Renal pelvis (tissue), 4 donors: ENCODE data around the gene THSD7B. TPM values are rescaled to one million over a fixed set of nuclear protein-coding genes. Genes with fewer than 3 reads are reported as not detected.

Experiments
- DNase-seq: peaks from one replicate; pipeline ENCODE4 v3.0.0-alpha.2; 2013
- polyA plus RNA-seq, 3 donors: library from polyadenylated mRNA; unstranded; fragments of 120-200 nt; gene quantifications; one replicate each; pipeline ENCODE4 v1.2.1, GENCODE V29; 2013; ENCODE audit not compliant: insufficient read length in 3 of 3

Gene THSD7B
- polyA plus RNA-seq, 3 donors, result 2.4 to 5.0 (median 4.3) TPM

GRCh38 chr2:137193401-137193800, 428.1 kb downstream of the THSD7B start:
- no peak for DNase-seq

GRCh38 chr2:137194111-137194510, 428.8 kb downstream of the THSD7B start:
- DNase-seq, result no peak

GRCh38 chr2:137199751-137200150, 434.4 kb downstream of the THSD7B start:
- no peak for DNase-seq

- DNase-seq, result peak; percentile 12
Observed at GRCh38 chr2:137202318-137202717, 437.0 kb downstream of the THSD7B start.

- no peak for DNase-seq
Observed at GRCh38 chr2:137205324-137205723, 440.0 kb downstream of the THSD7B start.

- DNase-seq, result no peak
Observed at GRCh38 chr2:137206069-137206468, 440.7 kb downstream of the THSD7B start.

GRCh38 chr2:137207030-137207429, 441.7 kb downstream of the THSD7B start:
- no peak for DNase-seq

GRCh38 chr2:137208431-137208891, 443.1 kb downstream of the THSD7B start:
- DNase-seq, result peak; percentile 24

GRCh38 chr2:137210039-137210438, 444.7 kb downstream of the THSD7B start:
- no peak for DNase-seq

GRCh38 chr2:137211761-137212160, 446.4 kb downstream of the THSD7B start:
- DNase-seq, result no peak

GRCh38 chr2:137220438-137220993, 455.2 kb downstream of the THSD7B start:
- no peak for DNase-seq

- no peak for DNase-seq
Observed at GRCh38 chr2:137221797-137222492, 456.6 kb downstream of the THSD7B start.

GRCh38 chr2:137223722-137224121, 458.4 kb downstream of the THSD7B start:
- no peak for DNase-seq

GRCh38 chr2:137228566-137228965, 463.2 kb downstream of the THSD7B start:
- no peak for DNase-seq

- DNase-seq, result no peak
Observed at GRCh38 chr2:137229834-137230233, 464.5 kb downstream of the THSD7B start.

- no peak for DNase-seq
Observed at GRCh38 chr2:137231628-137232027, 466.3 kb downstream of the THSD7B start.

- no peak for DNase-seq
Observed at GRCh38 chr2:137232076-137232475, 466.7 kb downstream of the THSD7B start.

- no peak for DNase-seq
Observed at GRCh38 chr2:137233091-137233490, 467.7 kb downstream of the THSD7B start.

GRCh38 chr2:137237055-137237454, 471.7 kb downstream of the THSD7B start:
- DNase-seq, result no peak

- DNase-seq, result no peak
Observed at GRCh38 chr2:137238065-137238464, 472.7 kb downstream of the THSD7B start.

GRCh38 chr2:137249463-137250130, 484.3 kb downstream of the THSD7B start:
- no peak for DNase-seq

- no peak for DNase-seq
Observed at GRCh38 chr2:137250401-137250800, 485.1 kb downstream of the THSD7B start.

GRCh38 chr2:137251045-137251444, 485.7 kb downstream of the THSD7B start:
- DNase-seq, result no peak
